H9 (cell line): ENCODE data around the gene OAF. TPM values are rescaled to one million over a fixed set of nuclear protein-coding genes. Genes with fewer than 3 reads are reported as not detected.
"Not testable (repeated sequence)": the region's sequence is repeated elsewhere in the genome, so short reads cannot be mapped to it uniquely, and the experiment has no call there.

Source experiments
- DNase-seq: peaks from one replicate; pipeline ENCODE4 v3.0.0-alpha.2; 2017
- H2AFZ ChIP-seq: one replicate; pipeline ENCODE4 v1.6.1; 2013; ENCODE audit warnings: mild to moderate bottlenecking, low read length, control low read depth, moderate library complexity
- H2AK5ac ChIP-seq: 2 replicates; pipeline ENCODE4 v1.6.1; 2013; ENCODE audit warnings: low read length, control low read depth, mixed read lengths; ENCODE audit not compliant: insufficient read length
- H2BK120ac ChIP-seq: one replicate; pipeline ENCODE4 v1.6.1; 2013; ENCODE audit warnings: low read depth, mild to moderate bottlenecking, low read length, control low read depth, inconsistent platforms; ENCODE audit not compliant: poor library complexity, severe bottlenecking
- H2BK12ac ChIP-seq: 2 replicates; pipeline ENCODE4 v1.6.1; 2013; ENCODE audit warnings: low read length, control low read depth, mixed read lengths, low read depth; ENCODE audit not compliant: insufficient read length
- H2BK15ac ChIP-seq: 2 replicates; pipeline ENCODE4 v1.6.1; 2013; ENCODE audit warnings: low read depth, low read length, control low read depth
- H2BK20ac ChIP-seq: one replicate; pipeline ENCODE4 v1.6.1; 2013; ENCODE audit warnings: low read depth, mild to moderate bottlenecking, low read length, control low read depth, inconsistent platforms; ENCODE audit not compliant: poor library complexity, severe bottlenecking
- H2BK5ac ChIP-seq: 2 replicates; pipeline ENCODE4 v1.6.1; 2013; ENCODE audit warnings: low read length, control low read depth, mixed read lengths; ENCODE audit not compliant: insufficient read length
- H3K14ac ChIP-seq: 2 replicates; pipeline ENCODE4 v1.6.1; 2013; ENCODE audit warnings: low read length, control low read depth; ENCODE audit not compliant: insufficient read depth
- H3K18ac ChIP-seq: 2 replicates; pipeline ENCODE4 v1.6.1; 2013; ENCODE audit warnings: low read depth, mild to moderate bottlenecking, mixed read lengths, low read length, control low read depth; ENCODE audit not compliant: insufficient read length
- H3K23ac ChIP-seq: 2 replicates; pipeline ENCODE4 v1.6.1; 2013; ENCODE audit warnings: low read length, control low read depth, mixed read lengths, low read depth; ENCODE audit not compliant: insufficient read length
- H3K23me2 ChIP-seq: 2 replicates; pipeline ENCODE4 v1.6.1; 2013; ENCODE audit warnings: low read depth, mild to moderate bottlenecking, mixed read lengths, low read length, control low read depth; ENCODE audit not compliant: insufficient read length, poor library complexity, severe bottlenecking
- H3K27ac ChIP-seq: 2 replicates; pipeline ENCODE4 v1.5.1; 2013; ENCODE audit warnings: low read length, control low read depth, mixed read lengths, low read depth; ENCODE audit not compliant: insufficient read length
- H3K27me3 ChIP-seq: 2 replicates; pipeline ENCODE4 v1.6.1; 2013; ENCODE audit warnings: low read length, control low read depth, inconsistent platforms; ENCODE audit not compliant: insufficient read depth
- H3K4ac ChIP-seq: 2 replicates; pipeline ENCODE4 v1.6.1; 2013; ENCODE audit warnings: low read depth, mild to moderate bottlenecking, control low read depth, inconsistent platforms, low read length, moderate library complexity
- H3K4me1 ChIP-seq: 2 replicates; pipeline ENCODE4 v1.6.1; 2013; ENCODE audit warnings: low read length, control low read depth, inconsistent platforms; ENCODE audit not compliant: insufficient read depth
- H3K4me2 ChIP-seq: 2 replicates; pipeline ENCODE4 v1.6.1; 2013; ENCODE audit warnings: low read length, control low read depth, mixed read lengths; ENCODE audit not compliant: insufficient read length, insufficient read depth
- H3K56ac ChIP-seq: 2 replicates; pipeline ENCODE4 v1.6.1; 2013; ENCODE audit warnings: low read depth, mild to moderate bottlenecking, mixed read lengths, low read length, control low read depth; ENCODE audit not compliant: insufficient read length
- H3K79me1 ChIP-seq: 2 replicates; pipeline ENCODE4 v1.6.1; 2013; ENCODE audit warnings: low read depth, mild to moderate bottlenecking, moderate library complexity, low read length, control low read depth, inconsistent platforms; ENCODE audit not compliant: insufficient read depth, poor library complexity, severe bottlenecking
- H3K79me2 ChIP-seq: 2 replicates; pipeline ENCODE4 v1.6.1; 2013; ENCODE audit warnings: low read length, control low read depth, inconsistent platforms; ENCODE audit not compliant: insufficient read depth
- H3K9ac ChIP-seq: 2 replicates; pipeline ENCODE4 v1.6.1; 2013; ENCODE audit warnings: low read length, control low read depth, mixed read lengths; ENCODE audit not compliant: insufficient read length; ENCODE audit errors: extremely low read depth
- H3K9me3 ChIP-seq: one replicate; pipeline ENCODE4 v1.6.1; 2013; ENCODE audit warnings: low read depth, low read length, inconsistent platforms; ENCODE audit not compliant: control insufficient read depth
- H3T11ph ChIP-seq: one replicate; pipeline ENCODE4 v1.6.1; 2013; ENCODE audit warnings: mild to moderate bottlenecking, low read length, control low read depth, inconsistent platforms
- H4K20me1 ChIP-seq: one replicate; pipeline ENCODE4 v1.6.1; 2013; ENCODE audit not compliant: control insufficient read depth, insufficient read length, insufficient read depth
- H4K5ac ChIP-seq: 2 replicates; pipeline ENCODE4 v1.6.1; 2013; ENCODE audit warnings: low read depth, mild to moderate bottlenecking, mixed read lengths, low read length, control low read depth; ENCODE audit not compliant: insufficient read length
- H4K8ac ChIP-seq: replicated peaks from 2 replicates; pipeline ENCODE4 v1.6.1; 2013; ENCODE audit warnings: low read length, control low read depth, mixed read lengths, low read depth; ENCODE audit not compliant: insufficient read length
- H4K91ac ChIP-seq: 2 replicates; pipeline ENCODE4 v1.6.1; 2013; ENCODE audit warnings: low read depth, mild to moderate bottlenecking, moderate library complexity, mixed read lengths, low read length, control low read depth; ENCODE audit not compliant: insufficient read length
- H3K27ac Mint-ChIP-seq, 3 experiments: 2 replicates in 2 of 3; 3 replicates in 1 of 3; pipeline ENCODE4 v1.8.0; 2020 to 2021; ENCODE audit warnings: mixed read lengths in 3 of 3, mild to moderate bottlenecking in 1 of 3, moderate library complexity in 1 of 3
- H3K27me3 Mint-ChIP-seq: 2 replicates; pipeline ENCODE4 v1.8.0; 2021; ENCODE audit warnings: low read depth, mild to moderate bottlenecking, moderate library complexity, mixed read lengths
- H3K36me3 Mint-ChIP-seq, 3 experiments: 2 replicates in 2 of 3; 3 replicates in 1 of 3; pipeline ENCODE4 v1.8.0; 2020 to 2021; ENCODE audit warnings: low read depth in 3 of 3, mixed read lengths in 3 of 3; ENCODE audit not compliant: insufficient read depth in 1 of 3
- H3K4me1 Mint-ChIP-seq, 2 experiments: 2 replicates each; pipeline ENCODE4 v1.8.0; 2020; ENCODE audit warnings: mixed read lengths in 2 of 2
- H3K4me3 Mint-ChIP-seq, 2 experiments: 2 replicates in 1 of 2; 3 replicates in 1 of 2; pipeline ENCODE4 v1.8.0; 2020 to 2021; ENCODE audit warnings: mild to moderate bottlenecking in 2 of 2, mixed read lengths in 2 of 2, moderate library complexity in 1 of 2
- H3K9me3 Mint-ChIP-seq, 2 experiments: 2 replicates in 1 of 2; 3 replicates in 1 of 2; pipeline ENCODE4 v1.8.0; 2020; ENCODE audit warnings: mild to moderate bottlenecking in 2 of 2, mixed read lengths in 2 of 2, moderate library complexity in 1 of 2
- CTCF ChIP-seq: fragments of 200-600 bp; sonication (generic); conservative IDR thresholded peaks from 3 replicates; pipeline ENCODE4 v1.8.0; 2021; ENCODE audit warnings: antibody characterized with exemption, mild to moderate bottlenecking
- WGBS: extraction: QIAGEN DNeasy Blood & Tissue Kit; methylation state at CpG from one replicate; pipeline ENCODE4 v1.1.7; 2013; ENCODE audit warnings: missing lambda C conversion rate, low lambda C conversion rate, mixed read lengths; ENCODE audit not compliant: insufficient read length; ENCODE audit errors: extremely low coverage; 5-methylcytosine and 5-hydroxymethylcytosine counted together
- total RNA-seq: library from RNA; stranded (reverse); gene quantifications from 2 replicates; pipeline ENCODE4 v1.2.1, GENCODE V29; 2021

OAF gene
- total RNA-seq, 1 experiment from 2014 or later, result 1.1 TPM

GRCh38 chr11:120273432-120273831, 62.6 kb downstream of the OAF start:
- Histone ChIP-seq H2AFZ (no peak overlapping the region), H2BK15ac (no peak overlapping the region), H3K9me3 (no peaks in the 10 kb centered on the region), H2BK12ac (no peak overlapping the region), H3K9ac (no peak overlapping the region), H3K56ac (no peak overlapping the region), H3K14ac (no peak overlapping the region), H4K5ac (no peak overlapping the region), H3K23me2 (no peaks in the 10 kb centered on the region), H3T11ph (no peak overlapping the region), H2BK20ac (no peak overlapping the region), H4K91ac (no peak overlapping the region), H3K27me3 (no peaks in the 10 kb centered on the region), H4K8ac (no peak overlapping the region), H3K4me2 (no peak overlapping the region), H3K4me1 (no peaks in the 10 kb centered on the region; the same call in 1 of the 2 replicates), H3K18ac (no peak overlapping the region), H3K79me2 (no peaks in the 10 kb centered on the region), H2AK5ac (no peak overlapping the region), H3K4ac (no peak overlapping the region), H2BK5ac (no peak overlapping the region), H3K23ac (no peak overlapping the region), H4K20me1 (no peaks in the 10 kb centered on the region), H3K79me1 (no peaks in the 10 kb centered on the region), H2BK120ac (no peak overlapping the region), H3K27ac (no peak overlapping the region)
- Mint-ChIP-seq H3K27ac (0 out of 7 replicates have a peak overlapping the region, but pooled peaks of 1 of the 3 experiments have one; percentile 5), H3K4me3 (no peak overlapping the region), H3K36me3 (no peaks in the 10 kb centered on the region; a peak in 1 of 7 replicates), H3K9me3 (no peaks in the 10 kb centered on the region), H3K27me3 (peaks cover 35% of the 10 kb centered on the region), H3K4me1 (peaks cover 4 to 5% of the 10 kb centered on the region in 2 experiments)
- no CpG with 5 or more reads among the region's 2 CpGs for WGBS
- no peak for TF ChIP-seq CTCF
- DNase-seq, result no peak

- no CpG with 5 or more reads among the region's 2 CpGs for WGBS
- not testable (repeated sequence) for DNase-seq
Measured at GRCh38 chr11:120273956-120274355, 63.1 kb downstream of the OAF start.

More at GRCh38 chr11:120273956-120274355, 63.1 kb downstream of the OAF start:
- H3K23me2 ChIP-seq, H3K36me3 Mint-ChIP-seq, H3K9me3 ChIP-seq, H3K4me1 ChIP-seq, H3K9me3 Mint-ChIP-seq, H2BK20ac ChIP-seq, H2AK5ac ChIP-seq, H3K79me1 ChIP-seq, H3K27me3 ChIP-seq, H3K23ac ChIP-seq, H4K8ac ChIP-seq, H3K27ac ChIP-seq, H3K4me3 Mint-ChIP-seq, H4K20me1 ChIP-seq, H4K91ac ChIP-seq, H2BK120ac ChIP-seq, H3K18ac ChIP-seq, H2BK5ac ChIP-seq, H3K79me2 ChIP-seq, H2AFZ ChIP-seq, H3T11ph ChIP-seq, H3K9ac ChIP-seq, H3K4me2 ChIP-seq, H4K5ac ChIP-seq, H3K4ac ChIP-seq, H2BK12ac ChIP-seq, H3K56ac ChIP-seq, H3K4me1 Mint-ChIP-seq, H2BK15ac ChIP-seq, H3K14ac ChIP-seq, H3K27ac Mint-ChIP-seq: not testable (repeated sequence)
- H3K27me3 Mint-ChIP-seq, result peaks cover 32% of the 10 kb centered on the region
